ENCODE measurements around the gene ERF. TPM values are rescaled to one million over a fixed set of nuclear protein-coding genes. Genes with fewer than 3 reads are reported as not detected.
A peak's percentile ranks its signal among the peaks of the same experiment; 100 is the strongest.

Gene ERF
- total RNA-seq, 2 experiments from 2014 or later: 52.4 to 55.6 TPM

- CTCF ChIA-PET: interaction anchor here (1.0 to 1.2 kb wide), 2 partner anchors 9 to 23 kb away, joined by 3 read pairs; partner anchors contain the start of gene DEDD2
- no peaks in the 10 kb centered on the region for H3K27me3 Mint-ChIP-seq (ENCODE audit: low read depth)
- H3K4me3 Mint-ChIP-seq: no peak overlapping the region
- intact Hi-C loops (cut with micrococcal nuclease): no loop called here
- H3K9me3 Mint-ChIP-seq: no peaks in the 10 kb centered on the region
- peak; percentile 40 for DNase-seq
- H3K36me3 Mint-ChIP-seq (ENCODE audit: low read depth): peaks cover 37% of the 10 kb centered on the region
- H3K27ac Mint-ChIP-seq: peak overlapping the region; percentile 60
- H3K4me1 Mint-ChIP-seq (ENCODE audit: low read depth): peaks cover 55% of the 10 kb centered on the region
Measured at GRCh38 chr19:42207767-42208271, 47.1 kb downstream of the ERF start.

DNA sequence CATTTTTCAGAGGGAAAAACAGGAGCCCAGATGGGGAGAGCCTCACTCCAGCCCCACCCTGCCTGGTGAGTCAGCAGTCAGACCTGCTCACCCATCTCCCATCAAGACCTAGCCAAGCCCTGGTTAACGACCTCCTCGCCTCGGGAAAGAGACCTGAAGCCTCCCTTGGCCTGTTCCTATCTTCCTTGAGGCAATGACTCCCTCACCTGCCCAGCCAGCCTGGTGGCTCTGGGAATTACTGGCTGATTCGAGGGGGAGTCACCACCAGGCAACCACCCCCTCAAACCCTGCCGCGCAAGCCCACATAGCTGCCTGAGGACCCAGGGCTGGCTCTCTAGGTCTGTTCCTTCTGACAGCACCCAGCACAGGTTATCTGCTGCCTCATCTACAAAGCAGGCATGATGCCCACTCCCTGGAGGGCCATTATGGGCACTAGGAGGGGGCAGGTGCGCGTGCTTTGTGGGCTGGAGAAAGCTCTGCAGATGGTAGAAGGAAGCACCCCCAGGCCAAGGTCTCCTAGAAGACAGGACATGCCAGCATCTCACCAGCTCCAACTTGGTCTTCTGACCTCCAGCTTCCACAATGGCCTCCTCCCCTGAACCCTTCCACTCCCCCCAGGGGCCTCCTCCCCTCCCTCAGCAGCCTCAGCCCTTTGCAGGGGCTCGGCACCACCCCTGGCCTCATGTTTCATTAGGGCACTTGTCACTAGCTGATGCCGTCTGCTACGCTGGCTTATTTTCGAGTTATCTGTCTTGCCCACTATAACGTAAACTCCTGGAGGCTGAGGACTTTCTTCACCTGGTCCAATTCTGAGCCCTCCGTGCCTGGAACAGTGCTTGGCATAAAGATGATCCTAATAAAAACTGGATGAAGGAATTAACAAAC is 47.8 kb downstream of the ERF start:
- intact Hi-C loops (cut with micrococcal nuclease): no loop called here
- H3K4me1 Mint-ChIP-seq (ENCODE audit: low read depth): peaks cover 59% of the 10 kb centered on the region
- DNase-seq: no peak
- no peaks in the 10 kb centered on the region for H3K9me3 Mint-ChIP-seq
- H3K36me3 Mint-ChIP-seq (ENCODE audit: low read depth): peaks cover 39% of the 10 kb centered on the region
- peak overlapping the region; percentile 60 for H3K27ac Mint-ChIP-seq
- no peaks in the 10 kb centered on the region for H3K27me3 Mint-ChIP-seq (ENCODE audit: low read depth)
- CTCF ChIA-PET: interaction anchor here (0.7 to 1.2 kb wide), 3 partner anchors 10 to 110 kb away, joined by 3 to 4 read pairs (median 3); partner anchors contain the start of gene DEDD2
- no peak overlapping the region for H3K4me3 Mint-ChIP-seq

- no peak for DNase-seq
- Mint-ChIP-seq H3K36me3 (ENCODE audit: low read depth) (peaks cover 42% of the 10 kb centered on the region), H3K4me3 (no peak overlapping the region), H3K27me3 (ENCODE audit: low read depth) (no peaks in the 10 kb centered on the region), H3K4me1 (ENCODE audit: low read depth) (peaks cover 81% of the 10 kb centered on the region), H3K27ac (peak overlapping the region; percentile 65), H3K9me3 (no peaks in the 10 kb centered on the region)
- intact Hi-C loops (cut with micrococcal nuclease): no loop called here
- CTCF ChIA-PET: interaction anchor here (0.5 to 1.1 kb wide), 2 partner anchors 20 to 76 kb away, joined by 3 read pairs; no protein-coding TSS in a partner anchor
Measured at GRCh38 chr19:42204664-42205063, 50.3 kb downstream of the ERF start.

DNA sequence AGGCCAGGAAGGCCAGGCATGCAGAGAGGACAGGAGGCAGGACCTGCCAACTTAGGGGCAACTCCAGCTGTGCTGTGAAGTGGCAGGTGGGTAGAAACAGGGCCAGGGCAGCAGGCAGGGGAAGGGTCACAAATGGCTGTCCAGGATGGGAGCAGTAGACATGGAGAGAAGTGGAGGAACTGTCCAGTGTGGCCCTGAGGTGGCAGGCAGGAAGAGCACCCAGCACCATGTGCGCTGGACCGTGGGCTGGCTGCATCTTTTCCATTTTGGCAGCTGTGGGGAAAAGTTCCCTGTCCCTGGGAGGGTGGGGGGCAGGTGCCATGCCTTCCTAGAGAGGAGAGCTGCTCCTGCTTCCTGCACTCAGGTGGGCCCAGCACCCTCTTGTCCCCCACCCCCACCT is 51.2 kb downstream of the ERF start:
- intact Hi-C loops (cut with micrococcal nuclease): no loop called here
- no peaks in the 10 kb centered on the region for H3K27me3 Mint-ChIP-seq (ENCODE audit: low read depth)

GRCh38 chr19:42202290-42202880 is 52.5 kb downstream of the ERF start:
- no peak for DNase-seq
- H3K27me3 Mint-ChIP-seq (ENCODE audit: low read depth): no peaks in the 10 kb centered on the region
- no peaks in the 10 kb centered on the region for H3K9me3 Mint-ChIP-seq
- H3K36me3 Mint-ChIP-seq (ENCODE audit: low read depth): peaks cover 37% of the 10 kb centered on the region
- peak overlapping the region; percentile 10 for H3K4me3 Mint-ChIP-seq
- H3K4me1 Mint-ChIP-seq (ENCODE audit: low read depth): peaks cover 84% of the 10 kb centered on the region
- H3K27ac Mint-ChIP-seq: peak overlapping the region; percentile 96
- CTCF ChIA-PET: interaction anchor here (0.5 to 1.4 kb wide), 5 partner anchors 13 to 94 kb away, joined by 3 to 7 read pairs (median 4); partner anchors contain the start of gene DEDD2
- intact Hi-C loops (cut with micrococcal nuclease): no loop called here

More for the DNA sequence above, 51.2 kb downstream of the ERF start:
- no peak for DNase-seq
- CTCF ChIA-PET: interaction anchor here (0.8 kb wide), 1 partner anchor 18 kb away, joined by 3 read pairs; no protein-coding TSS in a partner anchor
- peaks cover 41% of the 10 kb centered on the region for H3K36me3 Mint-ChIP-seq (ENCODE audit: low read depth)
- H3K4me1 Mint-ChIP-seq (ENCODE audit: low read depth): peaks cover 90% of the 10 kb centered on the region
- H3K27ac Mint-ChIP-seq: peak overlapping the region; percentile 65
- H3K9me3 Mint-ChIP-seq: no peaks in the 10 kb centered on the region
- no peak overlapping the region for H3K4me3 Mint-ChIP-seq

DNA sequence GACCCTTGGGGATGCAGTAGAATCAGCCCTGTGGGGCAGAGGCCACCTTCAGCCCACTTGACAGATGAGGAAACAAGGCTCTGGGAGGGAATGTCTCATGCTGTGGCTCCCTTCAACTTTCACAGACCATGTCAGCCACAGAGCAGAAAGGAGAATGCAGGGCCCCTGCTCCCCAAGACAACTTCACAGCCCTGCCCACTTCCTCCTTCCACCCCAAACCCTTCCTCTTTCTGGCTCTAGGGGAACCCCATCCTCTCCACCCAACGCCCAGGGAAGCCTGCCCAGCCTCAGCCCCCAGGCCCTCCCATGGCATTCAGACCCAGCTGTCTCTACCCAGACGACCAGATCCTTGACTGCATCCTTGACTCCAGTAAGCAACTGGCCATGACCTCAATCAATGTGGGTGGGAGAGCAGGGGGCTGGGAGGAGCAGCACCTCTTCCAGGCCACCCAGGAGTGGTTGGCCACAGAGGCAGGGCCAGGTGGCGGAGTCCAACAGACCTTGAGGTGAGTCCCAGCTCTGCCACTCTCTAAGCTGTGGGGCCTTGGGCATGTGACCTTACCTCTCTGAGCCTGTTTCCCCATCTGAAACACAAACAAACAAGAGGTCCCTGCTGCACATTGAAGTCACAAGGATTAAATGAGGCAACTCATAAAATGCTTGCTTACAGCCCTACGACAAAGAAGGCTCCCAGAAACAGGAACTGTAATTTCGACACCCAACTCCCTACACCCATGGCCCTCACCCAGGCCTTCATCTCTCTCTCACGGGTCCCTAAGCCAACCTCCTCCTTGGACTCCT is 53.2 kb downstream of the ERF start:
- Mint-ChIP-seq H3K4me3 (peak overlapping the region; percentile 68), H3K9me3 (no peaks in the 10 kb centered on the region), H3K27ac (peak overlapping the region; percentile 96), H3K27me3 (ENCODE audit: low read depth) (no peaks in the 10 kb centered on the region), H3K36me3 (ENCODE audit: low read depth) (peaks cover 40% of the 10 kb centered on the region), H3K4me1 (ENCODE audit: low read depth) (peaks cover 85% of the 10 kb centered on the region)
- DNase-seq: peak; percentile 84
- CTCF ChIA-PET: interaction anchor here (0.7 to 1.4 kb wide), 5 partner anchors 12 to 168 kb away, joined by 3 to 5 read pairs (median 4); partner anchors contain the start of gene DEDD2
- intact Hi-C loops (cut with micrococcal nuclease): loop anchor here (2.0 kb wide), 1 partner anchor 81 kb away; no protein-coding TSS in a partner anchor

- H3K36me3 Mint-ChIP-seq (ENCODE audit: low read depth): peaks cover 43% of the 10 kb centered on the region
- H3K4me1 Mint-ChIP-seq (ENCODE audit: low read depth): peaks cover 86% of the 10 kb centered on the region
- peak overlapping the region; percentile 96 for H3K27ac Mint-ChIP-seq
- CTCF ChIA-PET: interaction anchor here (1.0 kb wide), 1 partner anchor 15 kb away, joined by 5 read pairs; no protein-coding TSS in a partner anchor
- no peaks in the 10 kb centered on the region for H3K9me3 Mint-ChIP-seq
- intact Hi-C loops (cut with micrococcal nuclease): loop anchor here (2.0 kb wide), 1 partner anchor 83 kb away; no protein-coding TSS in a partner anchor
- no peak for DNase-seq
- no peaks in the 10 kb centered on the region for H3K27me3 Mint-ChIP-seq (ENCODE audit: low read depth)
- peak overlapping the region; percentile 58 for H3K4me3 Mint-ChIP-seq
Measured at GRCh38 chr19:42200116-42200715, 54.7 kb downstream of the ERF start.

DNA sequence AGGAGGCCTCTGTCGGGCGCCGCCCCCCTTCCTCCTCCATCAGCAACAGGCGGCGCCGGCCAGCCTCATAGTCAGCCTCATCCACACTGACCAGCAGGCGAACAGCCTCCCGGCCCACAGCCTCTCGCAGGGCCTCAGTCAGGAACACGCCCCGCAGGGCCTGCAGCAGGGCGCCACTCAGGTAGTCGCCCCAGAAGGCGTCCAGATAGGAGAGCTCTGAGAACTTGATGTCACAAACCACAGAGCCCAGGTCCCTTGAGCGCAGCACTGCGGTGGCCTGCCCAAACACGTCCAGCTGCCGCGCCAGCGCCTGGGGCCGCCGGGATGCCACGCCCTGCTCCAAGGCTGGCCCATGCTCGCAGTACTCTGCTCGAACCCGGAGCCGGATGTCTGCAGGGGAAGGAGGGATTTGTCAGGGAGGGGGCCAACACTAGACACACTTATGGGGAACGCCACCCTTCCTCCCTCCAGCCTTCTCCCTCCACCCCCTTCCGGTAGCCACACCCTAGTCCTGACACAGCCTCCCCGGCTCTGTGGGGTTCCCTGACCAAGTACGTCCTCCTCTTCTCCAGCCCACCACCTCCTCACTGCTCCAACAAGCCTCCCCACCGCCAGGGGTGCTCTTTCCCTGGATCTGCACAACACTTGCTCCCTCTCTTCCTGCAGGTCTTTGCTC is 55.4 kb downstream of the ERF start:
- peak; percentile 88 for DNase-seq
- CTCF ChIA-PET: interaction anchor here (0.7 to 1.9 kb wide), 3 partner anchors 10 to 16 kb away, joined by 3 to 8 read pairs (median 4); no protein-coding TSS in a partner anchor
- H3K4me1 Mint-ChIP-seq (ENCODE audit: low read depth): peaks cover 79% of the 10 kb centered on the region
- peaks cover 39% of the 10 kb centered on the region for H3K36me3 Mint-ChIP-seq (ENCODE audit: low read depth)
- peak overlapping the region; percentile 96 for H3K27ac Mint-ChIP-seq
- H3K27me3 Mint-ChIP-seq (ENCODE audit: low read depth): no peaks in the 10 kb centered on the region
- H3K9me3 Mint-ChIP-seq: no peaks in the 10 kb centered on the region
- H3K4me3 Mint-ChIP-seq: peak overlapping the region; percentile 58
- intact Hi-C loops (cut with micrococcal nuclease): loop anchor here (1.0 to 2.0 kb wide), 7 partner anchors 18 to 126 kb away; partner anchors contain the start of genes DEDD2, GSK3A and MEGF8

- peaks cover 76% of the 10 kb centered on the region for H3K4me1 Mint-ChIP-seq (ENCODE audit: low read depth)
- H3K27me3 Mint-ChIP-seq (ENCODE audit: low read depth): no peaks in the 10 kb centered on the region
- peak overlapping the region; percentile 58 for H3K4me3 Mint-ChIP-seq
- no peaks in the 10 kb centered on the region for H3K9me3 Mint-ChIP-seq
- intact Hi-C loops (cut with micrococcal nuclease): loop anchor here (1.0 kb wide), 6 partner anchors 18 to 126 kb away; partner anchors contain the start of genes DEDD2, GSK3A and MEGF8
- DNase-seq: peak; percentile 87
- CTCF ChIA-PET: interaction anchor here (0.5 to 1.9 kb wide), 5 partner anchors 10 to 199 kb away, joined by 3 to 8 read pairs (median 3); partner anchors contain the start of gene POU2F2
- H3K27ac Mint-ChIP-seq: peak overlapping the region; percentile 96
- peaks cover 38% of the 10 kb centered on the region for H3K36me3 Mint-ChIP-seq (ENCODE audit: low read depth)
Measured at GRCh38 chr19:42198676-42199439, 56.1 kb downstream of the ERF start.

Data from activated naive CD4-positive, alpha-beta T cell treated with anti-CD3 and anti-CD28 coated beads for 36 hours (primary cell).